Dedifferentiated amniotic fluid mesenchymal stem cell (primary cell): Measurements from ENCODE around the gene DDX11.
"Not testable (repeated sequence)": the region's sequence is repeated elsewhere in the genome, so short reads cannot be mapped to it uniquely, and the experiment has no call there.

Source experiments
- DNase-seq: peaks from one replicate; pipeline ENCODE4 v3.0.0-alpha.2; 2016; ENCODE audit errors: extremely low spot score

Gene DDX11

GRCh38 chr12:31122481-31122880, 48.8 kb downstream of the DDX11 start:
- DNase-seq = no peak

- not testable (repeated sequence) for DNase-seq
Measured at GRCh38 chr12:31124158-31124557, 50.5 kb downstream of the DDX11 start.

- not testable (repeated sequence) for DNase-seq
Measured at GRCh38 chr12:31125171-31125570, 51.5 kb downstream of the DDX11 start.

GRCh38 chr12:31127209-31127848, 53.7 kb downstream of the DDX11 start:
- not testable (repeated sequence) for DNase-seq

GRCh38 chr12:31136581-31136980, 62.9 kb downstream of the DDX11 start:
- DNase-seq = not testable (repeated sequence)

GRCh38 chr12:31144768-31145167, 71.1 kb downstream of the DDX11 start:
- not testable (repeated sequence) for DNase-seq

GRCh38 chr12:31145296-31145695, 71.6 kb downstream of the DDX11 start:
- DNase-seq = not testable (repeated sequence)

GRCh38 chr12:31147415-31147814, 73.8 kb downstream of the DDX11 start:
- not testable (repeated sequence) for DNase-seq

GRCh38 chr12:31150766-31151165, 77.1 kb downstream of the DDX11 start:
- DNase-seq = not testable (repeated sequence)
